GM19438 (cell line): Measurements from ENCODE around the gene MTNR1B.

Experiments
- ATAC-seq: cut with Tn5 transposase; IDR thresholded peaks from one replicate; pipeline ENCODE4 v1.9.1; 2021; ENCODE audit warnings: low read depth; ENCODE audit not compliant: unreplicated experiment

The MTNR1B gene

GRCh38 chr11:93031386-93031785, 61.9 kb downstream of the MTNR1B start:
- ATAC-seq: no peak
